UCSD-AML1 (cell line): ENCODE results near the gene BUB1B.
"Not testable (repeated sequence)": the region's sequence is repeated elsewhere in the genome, so short reads cannot be mapped to it uniquely, and the experiment has no call there.

Experiments used
- DNase-seq: peaks from one replicate; lab custom pipeline; 2025; ENCODE audit not compliant: unreplicated experiment; lab: John Stamatoyannopoulos, UW

Gene BUB1B, protein sequence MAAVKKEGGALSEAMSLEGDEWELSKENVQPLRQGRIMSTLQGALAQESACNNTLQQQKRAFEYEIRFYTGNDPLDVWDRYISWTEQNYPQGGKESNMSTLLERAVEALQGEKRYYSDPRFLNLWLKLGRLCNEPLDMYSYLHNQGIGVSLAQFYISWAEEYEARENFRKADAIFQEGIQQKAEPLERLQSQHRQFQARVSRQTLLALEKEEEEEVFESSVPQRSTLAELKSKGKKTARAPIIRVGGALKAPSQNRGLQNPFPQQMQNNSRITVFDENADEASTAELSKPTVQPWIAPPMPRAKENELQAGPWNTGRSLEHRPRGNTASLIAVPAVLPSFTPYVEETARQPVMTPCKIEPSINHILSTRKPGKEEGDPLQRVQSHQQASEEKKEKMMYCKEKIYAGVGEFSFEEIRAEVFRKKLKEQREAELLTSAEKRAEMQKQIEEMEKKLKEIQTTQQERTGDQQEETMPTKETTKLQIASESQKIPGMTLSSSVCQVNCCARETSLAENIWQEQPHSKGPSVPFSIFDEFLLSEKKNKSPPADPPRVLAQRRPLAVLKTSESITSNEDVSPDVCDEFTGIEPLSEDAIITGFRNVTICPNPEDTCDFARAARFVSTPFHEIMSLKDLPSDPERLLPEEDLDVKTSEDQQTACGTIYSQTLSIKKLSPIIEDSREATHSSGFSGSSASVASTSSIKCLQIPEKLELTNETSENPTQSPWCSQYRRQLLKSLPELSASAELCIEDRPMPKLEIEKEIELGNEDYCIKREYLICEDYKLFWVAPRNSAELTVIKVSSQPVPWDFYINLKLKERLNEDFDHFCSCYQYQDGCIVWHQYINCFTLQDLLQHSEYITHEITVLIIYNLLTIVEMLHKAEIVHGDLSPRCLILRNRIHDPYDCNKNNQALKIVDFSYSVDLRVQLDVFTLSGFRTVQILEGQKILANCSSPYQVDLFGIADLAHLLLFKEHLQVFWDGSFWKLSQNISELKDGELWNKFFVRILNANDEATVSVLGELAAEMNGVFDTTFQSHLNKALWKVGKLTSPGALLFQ

DNA sequence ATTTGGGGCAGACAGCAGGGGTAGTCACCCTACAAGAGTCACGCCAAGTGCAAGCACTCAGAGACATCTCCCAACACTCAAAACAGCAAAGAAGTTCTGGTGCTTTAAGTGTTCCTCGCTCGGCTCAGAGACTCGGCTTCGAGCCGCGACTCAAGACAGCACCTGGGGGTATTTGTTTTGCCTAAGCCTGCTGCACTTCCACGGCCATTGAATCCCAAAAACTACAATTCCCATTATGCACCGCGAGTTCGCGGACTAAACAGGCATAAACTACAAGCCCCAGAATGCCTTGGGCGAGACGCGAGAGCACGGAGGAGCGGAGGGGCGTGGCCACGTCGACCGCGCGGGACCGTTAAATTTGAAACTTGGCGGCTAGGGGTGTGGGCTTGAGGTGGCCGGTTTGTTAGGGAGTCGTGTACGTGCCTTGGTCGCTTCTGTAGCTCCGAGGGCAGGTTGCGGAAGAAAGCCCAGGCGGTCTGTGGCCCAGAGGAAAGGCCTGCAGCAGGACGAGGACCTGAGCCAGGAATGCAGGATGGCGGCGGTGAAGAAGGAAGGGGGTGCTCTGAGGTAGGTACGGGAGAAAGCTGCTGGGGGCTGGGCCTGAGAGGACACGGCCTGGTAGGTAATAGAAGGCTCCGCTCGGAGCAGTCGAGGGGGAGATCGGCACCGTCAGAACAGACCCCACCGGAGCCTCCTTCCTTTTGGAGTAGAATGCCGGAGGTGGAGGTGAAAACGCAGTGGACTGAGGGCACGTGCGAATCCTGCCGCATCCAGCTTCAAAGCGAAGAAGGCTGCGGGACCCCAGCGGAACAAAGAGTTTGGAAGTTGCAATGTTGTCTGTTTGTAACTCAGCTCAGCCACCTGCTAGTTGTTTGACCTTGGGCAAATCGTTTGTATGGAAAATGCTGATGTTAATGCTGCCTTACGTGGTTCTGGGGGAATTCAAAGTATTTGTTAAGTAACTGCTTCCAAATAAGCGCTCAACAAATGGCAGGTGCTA lies at the start of gene BUB1B:
Gene BUB1B, plus strand, starts transcription at position 381 of the 1,000 bp plus-strand sequence. Its CDS starts 152 bp downstream, at position 533.
- DNase-seq, result peak; percentile 90

- no peak for DNase-seq
Measured at GRCh38 chr15:40111888-40112287, 49.0 kb upstream of the BUB1B start.

GRCh38 chr15:40112789-40113188 lies 48.1 kb upstream of the BUB1B start:
- no peak for DNase-seq

- no peak for DNase-seq
Measured at GRCh38 chr15:40114218-40114617, 46.7 kb upstream of the BUB1B start.

DNA sequence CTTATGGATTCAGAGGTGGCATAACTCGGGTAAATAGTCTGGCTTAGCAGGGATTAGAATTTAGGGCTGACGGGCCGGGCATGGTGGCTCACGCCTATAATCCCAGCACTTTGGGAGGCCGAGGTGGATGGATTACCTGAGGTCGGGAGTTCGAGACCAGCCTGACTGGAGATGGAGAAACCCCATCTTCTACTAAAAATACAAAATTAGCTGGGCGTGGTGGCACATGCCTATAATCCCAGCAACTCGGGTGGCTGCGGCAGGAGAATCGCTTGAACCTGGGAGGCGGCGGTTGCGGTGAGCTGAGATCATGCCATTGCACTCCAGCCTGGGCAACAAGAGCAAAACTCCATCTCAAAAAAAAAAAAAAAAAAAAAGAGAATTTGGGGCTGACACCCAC lies 45.8 kb upstream of the BUB1B start:
- DNase-seq, result not testable (repeated sequence)

DNA sequence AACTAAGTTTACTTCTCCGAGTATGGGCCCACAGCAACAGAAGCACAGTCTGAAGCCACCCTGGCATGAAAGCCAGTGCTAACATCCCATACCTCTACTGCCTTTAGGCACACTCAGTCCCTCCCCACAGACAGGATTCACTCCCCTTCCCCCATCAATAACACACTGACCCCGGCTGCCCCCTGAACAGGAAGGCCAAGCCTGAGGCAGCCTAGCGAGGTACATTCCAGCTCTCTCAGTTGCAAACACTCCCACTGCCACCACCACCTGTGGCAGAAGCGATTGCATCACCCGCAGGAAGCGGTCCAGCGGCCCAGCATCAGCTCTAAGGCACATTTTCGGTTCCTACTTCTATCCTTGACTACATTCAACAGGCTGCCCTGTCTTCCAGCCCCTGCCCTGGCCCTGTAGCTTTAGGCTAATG lies 45.2 kb upstream of the BUB1B start:
- DNase-seq, result peak; percentile 82

DNA sequence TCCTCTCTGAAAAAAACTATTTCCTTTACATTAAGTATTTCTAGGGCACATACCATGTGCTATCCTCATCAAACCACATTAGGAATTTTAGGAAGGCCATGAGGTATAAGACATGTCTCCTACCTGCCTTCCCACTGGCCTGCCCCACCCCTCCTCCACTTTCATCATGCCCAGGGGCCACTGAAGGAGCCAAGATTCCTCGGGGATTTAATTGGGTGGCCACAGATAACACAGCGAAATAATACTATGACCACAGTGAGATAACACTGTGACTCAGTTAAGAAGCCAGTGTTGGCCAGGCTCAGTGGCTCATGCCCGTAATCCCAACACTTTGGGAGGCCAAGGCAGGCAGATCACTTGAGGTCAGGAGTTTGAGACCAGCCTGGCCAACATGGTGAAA lies 42.4 kb upstream of the BUB1B start:
- no peak for DNase-seq

DNA sequence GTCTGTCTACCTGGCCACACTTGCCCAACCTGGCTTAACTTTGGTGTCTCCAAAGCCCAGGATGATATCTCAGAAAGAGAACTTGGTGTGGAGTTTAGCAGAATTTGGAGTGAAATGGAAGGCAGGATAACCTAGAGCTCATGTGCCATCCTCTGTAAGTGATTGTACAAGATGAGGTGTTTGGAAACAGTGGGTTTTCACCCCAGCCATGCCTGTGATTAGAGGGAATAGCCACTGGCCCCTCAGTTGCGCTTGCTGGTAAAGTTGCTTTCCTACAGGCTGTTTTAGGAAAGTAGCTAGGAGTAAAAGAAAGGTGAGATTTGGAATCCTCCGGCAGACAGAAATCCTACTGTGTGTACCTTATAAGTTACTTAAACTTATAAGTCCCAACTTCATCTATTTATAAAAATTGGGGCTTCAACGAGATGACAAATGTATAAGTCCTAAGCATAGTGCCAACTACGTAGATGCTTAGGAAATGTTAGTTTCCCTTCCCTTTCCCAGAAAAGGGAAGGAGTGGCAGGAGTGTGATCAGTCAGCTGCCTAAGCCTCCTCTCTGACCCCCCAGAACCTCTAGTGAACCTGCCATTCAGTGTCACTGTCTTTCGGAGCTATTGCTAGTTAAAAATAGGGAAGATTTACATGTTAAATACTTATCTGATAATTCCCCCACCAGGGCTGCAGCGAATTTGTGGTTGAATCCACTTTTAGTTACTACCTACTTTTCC lies 38.8 kb upstream of the BUB1B start:
- DNase-seq, result no peak

DNA sequence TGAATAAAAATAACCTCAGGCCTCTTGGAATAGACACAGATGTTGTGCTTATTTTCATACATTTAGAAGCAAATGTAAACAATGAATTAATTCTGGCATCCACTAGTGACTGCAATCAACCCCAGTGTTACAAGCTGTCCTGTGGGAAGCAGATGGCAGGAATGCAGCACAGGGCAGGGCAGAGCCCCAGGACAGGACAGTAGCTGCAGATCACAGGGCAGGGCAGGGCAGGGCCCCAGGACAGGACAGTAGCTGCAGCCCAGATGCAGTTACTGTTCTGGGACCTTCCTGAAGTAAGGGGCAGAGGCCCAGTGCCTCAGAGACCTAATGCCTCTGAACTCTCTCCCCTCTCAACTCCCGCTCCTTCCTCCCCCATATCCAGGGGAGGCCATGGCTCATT lies 37.9 kb upstream of the BUB1B start:
- DNase-seq, result not testable (repeated sequence)

DNA sequence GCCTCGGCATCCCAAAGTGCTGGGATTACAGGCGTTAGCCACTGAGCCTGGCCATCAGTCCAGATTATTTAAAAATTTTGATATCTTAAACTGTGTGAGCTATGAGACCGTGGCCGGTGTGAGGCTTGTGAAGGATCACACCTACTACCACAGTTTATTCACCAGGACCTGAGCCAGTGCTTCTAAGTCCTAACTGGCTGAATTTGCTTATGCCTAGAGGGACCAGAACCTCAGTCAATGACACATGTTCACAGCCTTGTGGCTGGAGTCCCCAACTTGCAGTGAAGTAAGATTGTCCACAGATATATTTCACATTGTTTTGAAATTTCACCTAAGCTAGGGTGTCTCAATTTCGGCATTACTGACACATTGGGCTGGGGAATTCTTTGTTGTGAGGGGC lies 37.0 kb upstream of the BUB1B start:
- DNase-seq, result not testable (repeated sequence)

GRCh38 chr15:40124333-40124732 lies 36.5 kb upstream of the BUB1B start:
- DNase-seq, result not testable (repeated sequence)

DNA sequence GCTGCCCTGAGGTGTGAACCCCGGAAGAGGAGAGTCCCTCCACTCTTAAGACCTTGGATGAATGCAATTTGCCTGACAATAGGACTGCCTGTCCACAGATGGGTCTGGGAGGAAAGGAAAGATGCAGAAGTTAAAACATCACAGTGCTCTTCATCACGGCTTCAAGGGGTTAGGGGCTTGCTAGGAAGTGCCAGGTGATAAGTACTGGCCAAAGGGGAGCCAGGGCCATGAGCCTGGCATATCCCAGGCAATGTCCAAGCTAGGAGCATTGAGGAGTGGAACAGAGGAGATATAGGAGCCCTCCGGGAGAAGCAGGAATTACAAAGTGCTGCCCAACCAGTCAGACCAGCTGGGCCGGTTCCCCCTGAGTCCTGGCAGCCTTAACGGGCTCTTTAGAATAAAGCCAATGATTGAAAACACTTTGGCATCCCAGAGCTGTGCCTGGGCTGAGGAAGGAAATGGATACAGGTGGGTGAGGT lies 36.0 kb upstream of the BUB1B start:
- DNase-seq, result not testable (repeated sequence)

- no peak for DNase-seq
Measured at GRCh38 chr15:40125950-40126349, 34.9 kb upstream of the BUB1B start.

DNA sequence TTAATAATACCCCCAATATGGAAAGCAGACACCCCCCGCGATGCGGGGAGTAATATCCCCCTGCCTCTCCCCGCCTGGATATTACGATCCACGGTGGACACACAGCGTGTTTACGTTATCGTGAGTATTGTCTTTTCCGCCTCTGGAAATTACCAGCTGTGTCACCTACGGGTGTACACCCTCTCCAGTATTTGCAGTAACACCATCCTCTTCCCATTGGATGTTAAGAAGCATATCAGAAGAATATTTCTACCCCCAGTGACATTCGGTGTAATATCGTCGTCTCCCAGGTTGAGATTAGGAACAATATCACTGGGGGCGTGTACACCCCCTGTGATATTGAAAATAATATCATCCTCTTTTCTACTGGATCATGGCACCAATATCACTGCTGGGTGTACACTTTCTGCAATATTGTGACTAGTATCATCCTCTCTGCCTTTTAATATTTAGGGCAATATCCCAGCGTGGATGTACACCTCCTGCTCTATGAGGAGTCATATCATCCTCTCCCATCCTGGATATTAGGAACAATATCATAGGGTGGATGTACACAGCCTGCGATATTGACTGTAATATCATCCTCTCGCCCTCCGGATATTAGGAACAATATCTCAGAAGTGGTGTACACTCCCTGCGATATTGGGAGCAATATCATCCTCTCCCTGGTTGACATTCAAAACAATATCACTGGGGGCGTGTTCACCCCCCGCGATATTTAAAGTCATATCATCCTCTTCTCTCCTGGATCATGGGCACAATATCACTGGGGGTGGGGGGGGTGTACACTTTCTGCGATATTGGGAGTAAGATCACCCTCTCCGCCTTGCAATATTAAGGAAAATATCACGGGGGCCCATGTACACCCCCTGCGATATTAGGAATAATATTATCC lies 31.9 kb upstream of the BUB1B start:
- DNase-seq, result no peak

GRCh38 chr15:40130118-40130517 lies 30.8 kb upstream of the BUB1B start:
- DNase-seq, result no peak

- no peak for DNase-seq
Measured at GRCh38 chr15:40130799-40131502, 29.9 kb upstream of the BUB1B start.

DNA sequence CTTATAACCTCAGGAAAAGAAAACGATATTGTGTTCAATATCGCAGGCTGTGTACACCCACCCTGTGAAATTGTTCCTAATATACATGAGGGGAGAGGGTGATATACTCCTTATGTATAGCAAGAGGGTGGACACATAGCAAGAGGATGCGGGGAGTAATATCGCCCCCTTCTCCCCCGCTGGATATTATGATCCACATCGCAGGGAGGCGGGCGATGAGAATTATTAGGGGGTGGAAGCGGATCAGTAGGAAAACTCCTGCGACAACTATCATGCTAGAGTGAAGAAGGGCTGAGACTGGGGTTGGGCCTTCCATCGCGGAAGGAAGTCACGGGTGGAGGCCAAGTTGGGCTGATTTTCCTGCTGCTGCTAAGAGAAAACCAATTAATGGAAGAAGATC lies 27.3 kb upstream of the BUB1B start:
- no peak for DNase-seq

DNA sequence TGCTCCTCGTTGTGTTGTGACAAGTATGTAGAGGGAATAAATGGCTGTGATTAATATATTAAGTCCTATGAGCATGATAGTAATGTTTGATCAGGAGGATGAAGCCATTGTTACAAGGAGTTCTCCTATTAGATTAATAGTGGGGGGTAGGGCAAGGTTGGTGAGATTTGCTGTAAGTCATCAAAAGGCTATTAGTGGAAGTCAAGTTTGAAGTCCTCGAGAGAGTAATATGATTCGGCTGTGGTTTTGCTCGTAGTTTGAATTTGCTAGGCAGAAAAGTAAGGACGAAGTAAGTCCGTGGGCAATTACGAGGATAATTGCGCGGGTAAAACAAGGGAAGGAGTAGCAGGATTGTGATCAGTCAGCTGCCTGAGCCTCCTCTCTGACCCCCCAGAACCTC lies 26.0 kb upstream of the BUB1B start:
- DNase-seq, result no peak
